H1 (cell line): ENCODE data around the gene PER2. TPM values are rescaled to one million over a fixed set of nuclear protein-coding genes. Genes with fewer than 3 reads are reported as not detected.

ENCODE experiments used
- ATF3 ChIP-seq: IDR thresholded peaks from 2 replicates; pipeline ENCODE4 v1.6.1; 2011; ENCODE audit warnings: low read depth, mild to moderate bottlenecking, low read length; ENCODE audit not compliant: insufficient read depth
- BCL11A ChIP-seq, 2 experiments: IDR thresholded peaks; one replicate each; pipeline ENCODE4 v1.6.1; 2011; ENCODE audit warnings: low read depth in 2 of 2, low read length in 2 of 2, mild to moderate bottlenecking in 2 of 2
- KDM4A ChIP-seq: IDR thresholded peaks from one replicate; pipeline ENCODE4 v1.7.1; 2012; ENCODE audit warnings: low read depth, mild to moderate bottlenecking, moderate library complexity, low read length, inconsistent platforms; ENCODE audit not compliant: severe bottlenecking
- RXRA ChIP-seq: IDR thresholded peaks from 2 replicates; pipeline ENCODE4 v1.6.1; 2011; ENCODE audit warnings: low read depth, mild to moderate bottlenecking, low read length, moderate library complexity; ENCODE audit not compliant: insufficient read depth
- SIN3A ChIP-seq, 2 experiments: IDR thresholded peaks in 1 of 2; conservative IDR thresholded peaks in 1 of 2; 2 replicates each; pipeline ENCODE4 v1.6.1; 2011 to 2012; ENCODE audit warnings: low read length in 2 of 2, improper control_type of control experiment in 1 of 2, low read depth in 1 of 2, mild to moderate bottlenecking in 1 of 2
- polyA plus RNA-seq, 7 experiments: library from polyadenylated mRNA; depleted of rRNA in 3 of 7; stranded (reverse) in 5 of 7; unstranded in 2 of 7; fragments of >200 nt in 5 of 7; fragments of 200-250 nt in 2 of 7; gene quantifications; 1 replicate in 5 of 7; 2 replicates in 1 of 7; 4 replicates in 1 of 7; pipeline versions ENCODE4 v1.2.1 to v1.2.3, GENCODE V29; 2011 to 2013; ENCODE audit warnings: missing spikeins in 2 of 7, mixed read lengths in 2 of 7
- total RNA-seq: library from RNA; stranded (reverse); fragmentation: NEBNext Ultra II Directional; extraction: Animal tissue kit (Norgen Biotek cat#: 25700); gene quantifications from 2 replicates; pipeline ENCODE4 v1.2.1, GENCODE V29; 2021

PER2 gene
- total and polyA plus RNA-seq, 2 of the 8 experiments (the other 6 are each of a cell fraction or from before 2014, with no cell fraction given) = 0.91 to 5.5 TPM

GRCh38 chr2:238289574-238289973, 1.2 kb upstream of the PER2 start (continued):
- TF ChIP-seq ATF3 (no peak), KDM4A (no peak), RXRA (no peak), BCL11A (IDR thresholded peaks at IDR 0.05; ENCODE audit: low read depth in 2 of 2, low read length in 2 of 2) (no peak), SIN3A (conservative IDR thresholded peaks at IDR 0.05 in 1 of 2, IDR thresholded peaks at IDR 0.05 in 1 of 2; ENCODE audit: low read depth in 1 of 2, low read length in 2 of 2) (no peak)
